Measurements from ENCODE around the gene ANKZF1.
"Not testable (repeated sequence)": the region's sequence is repeated elsewhere in the genome, so short reads cannot be mapped to it uniquely, and the experiment has no call there.

ANKZF1 gene

GRCh38 chr2:219229305-219230058 lies at the start of gene ANKZF1, which contains the start of gene ATG9A:
TSS of gene ANKZF1 (plus strand) at chr2:219229806. CDS start at chr2:219230258, 452 bp downstream.
TSS of gene ATG9A (minus strand) at chr2:219229636. CDS start at chr2:219228024, 1,612 bp downstream.
- DNase-seq (ENCODE audit: low read depth), result peak; percentile 100

- DNase-seq (ENCODE audit: low read depth), result no peak
Measured at GRCh38 chr2:219180961-219181360, 48.6 kb upstream of the ANKZF1 start.

- DNase-seq (ENCODE audit: low read depth), result no peak
Measured at GRCh38 chr2:219181531-219181930, 48.1 kb upstream of the ANKZF1 start.

GRCh38 chr2:219182331-219183150 lies 47.1 kb upstream of the ANKZF1 start:
- DNase-seq (ENCODE audit: low read depth), result no peak

- DNase-seq (ENCODE audit: low read depth), result no peak
Measured at GRCh38 chr2:219183151-219183772, 46.3 kb upstream of the ANKZF1 start.

GRCh38 chr2:219184121-219184520 lies 45.5 kb upstream of the ANKZF1 start:
- DNase-seq (ENCODE audit: low read depth), result no peak

GRCh38 chr2:219186754-219187456 lies 42.7 kb upstream of the ANKZF1 start:
- no peak for DNase-seq (ENCODE audit: low read depth)

GRCh38 chr2:219197388-219197787 lies 32.2 kb upstream of the ANKZF1 start:
- DNase-seq (ENCODE audit: low read depth), result no peak

GRCh38 chr2:219198974-219199373 lies 30.6 kb upstream of the ANKZF1 start:
- DNase-seq (ENCODE audit: low read depth), result no peak

- DNase-seq (ENCODE audit: low read depth), result no peak
Measured at GRCh38 chr2:219199470-219200211, 30.0 kb upstream of the ANKZF1 start.

- DNase-seq (ENCODE audit: low read depth), result not testable (repeated sequence)
Measured at GRCh38 chr2:219200502-219201326, 28.9 kb upstream of the ANKZF1 start.

- DNase-seq (ENCODE audit: low read depth), result not testable (repeated sequence)
Measured at GRCh38 chr2:219201331-219201730, 28.3 kb upstream of the ANKZF1 start.

GRCh38 chr2:219204425-219205164 lies 25.0 kb upstream of the ANKZF1 start:
- DNase-seq (ENCODE audit: low read depth), result no peak

- no peak for DNase-seq (ENCODE audit: low read depth)
Measured at GRCh38 chr2:219205165-219205538, 24.5 kb upstream of the ANKZF1 start.

GRCh38 chr2:219205981-219206327 lies 23.7 kb upstream of the ANKZF1 start:
- DNase-seq (ENCODE audit: low read depth), result no peak

GRCh38 chr2:219206328-219207133 lies 23.1 kb upstream of the ANKZF1 start, which contains the start of gene ZFAND2B:
TSS of gene ZFAND2B (plus strand) at chr2:219206782. CDS start at chr2:219206988, 206 bp downstream.
- DNase-seq (ENCODE audit: low read depth), result peak; percentile 94

GRCh38 chr2:219207134-219207883 lies 22.3 kb upstream of the ANKZF1 start:
- no peak for DNase-seq (ENCODE audit: low read depth)

All from ELR (cell line).